22Rv1 (cell line): ENCODE data around the gene MGAT1.

Experiments used
- ZFX ChIP-seq: fragments of 450-650 bp; IDR thresholded peaks from 2 replicates; pipeline ENCODE4 v1.6.1; 2017; ENCODE audit warnings: antibody characterized with exemption, borderline replicate concordance
- TF ChIP-seq, protein P1 (sequence below): fragments of 450-650 bp; IDR thresholded peaks from 2 replicates; pipeline ENCODE4 v1.5.1; 2017; ENCODE audit warnings: mild to moderate bottlenecking

DNA sequence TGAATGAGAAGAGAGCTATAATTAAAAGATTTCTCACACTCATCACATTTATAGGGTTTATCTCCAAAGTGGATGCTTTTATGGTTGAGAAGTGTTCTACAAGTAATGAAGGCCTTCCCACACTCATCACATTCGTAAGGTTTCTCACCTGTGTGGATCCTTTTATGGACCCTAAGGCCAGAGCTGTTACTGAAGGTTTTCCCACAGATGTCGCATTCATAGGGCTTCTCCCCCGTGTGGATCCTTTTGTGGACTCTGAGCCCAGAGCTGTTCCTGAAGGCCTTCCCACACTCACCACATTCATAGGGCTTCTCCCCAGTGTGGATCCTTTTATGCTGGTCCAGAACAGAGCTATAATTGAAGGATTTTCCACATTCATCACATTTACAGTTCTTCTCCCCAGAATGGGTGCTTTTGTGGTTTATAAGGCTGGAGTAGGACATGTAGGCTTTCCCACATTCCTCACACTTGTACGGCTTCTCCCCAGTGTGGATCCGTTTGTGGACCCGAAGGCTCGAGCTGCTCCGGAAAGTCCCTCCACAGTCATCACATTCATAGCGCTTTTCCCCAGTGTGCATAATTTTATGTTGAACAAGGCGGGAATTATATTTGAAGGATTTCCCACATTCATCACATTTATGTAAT lies 48.0 kb upstream of the MGAT1 start:
- TF ChIP-seq, protein P1, sequence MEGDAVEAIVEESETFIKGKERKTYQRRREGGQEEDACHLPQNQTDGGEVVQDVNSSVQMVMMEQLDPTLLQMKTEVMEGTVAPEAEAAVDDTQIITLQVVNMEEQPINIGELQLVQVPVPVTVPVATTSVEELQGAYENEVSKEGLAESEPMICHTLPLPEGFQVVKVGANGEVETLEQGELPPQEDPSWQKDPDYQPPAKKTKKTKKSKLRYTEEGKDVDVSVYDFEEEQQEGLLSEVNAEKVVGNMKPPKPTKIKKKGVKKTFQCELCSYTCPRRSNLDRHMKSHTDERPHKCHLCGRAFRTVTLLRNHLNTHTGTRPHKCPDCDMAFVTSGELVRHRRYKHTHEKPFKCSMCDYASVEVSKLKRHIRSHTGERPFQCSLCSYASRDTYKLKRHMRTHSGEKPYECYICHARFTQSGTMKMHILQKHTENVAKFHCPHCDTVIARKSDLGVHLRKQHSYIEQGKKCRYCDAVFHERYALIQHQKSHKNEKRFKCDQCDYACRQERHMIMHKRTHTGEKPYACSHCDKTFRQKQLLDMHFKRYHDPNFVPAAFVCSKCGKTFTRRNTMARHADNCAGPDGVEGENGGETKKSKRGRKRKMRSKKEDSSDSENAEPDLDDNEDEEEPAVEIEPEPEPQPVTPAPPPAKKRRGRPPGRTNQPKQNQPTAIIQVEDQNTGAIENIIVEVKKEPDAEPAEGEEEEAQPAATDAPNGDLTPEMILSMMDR = no peak
- no peak for TF ChIP-seq ZFX
